Suprapubic skin (tissue), 3 donors: ENCODE measurements around the gene IFI27.

ENCODE experiments used
- POLR2A ChIP-seq, 2 donors: fragments of 450-650 bp; IDR thresholded peaks; one replicate each; pipeline ENCODE4 v1.6.1; 2017; ENCODE audit warnings: antibody characterized with exemption in 2 of 2, mild to moderate bottlenecking in 2 of 2, moderate library complexity in 2 of 2
- TF ChIP-seq, protein P1 (sequence below), 2 donors: fragments of 200-600 bp in 1 of 2; fragments of 450-650 bp in 1 of 2; sonication (generic) in 1 of 2; IDR thresholded peaks; one replicate each; pipeline ENCODE4 v1.5.1; 2016 to 2019; ENCODE audit warnings: antibody characterized with exemption in 2 of 2, mild to moderate bottlenecking in 1 of 2, moderate library complexity in 1 of 2

DNA sequence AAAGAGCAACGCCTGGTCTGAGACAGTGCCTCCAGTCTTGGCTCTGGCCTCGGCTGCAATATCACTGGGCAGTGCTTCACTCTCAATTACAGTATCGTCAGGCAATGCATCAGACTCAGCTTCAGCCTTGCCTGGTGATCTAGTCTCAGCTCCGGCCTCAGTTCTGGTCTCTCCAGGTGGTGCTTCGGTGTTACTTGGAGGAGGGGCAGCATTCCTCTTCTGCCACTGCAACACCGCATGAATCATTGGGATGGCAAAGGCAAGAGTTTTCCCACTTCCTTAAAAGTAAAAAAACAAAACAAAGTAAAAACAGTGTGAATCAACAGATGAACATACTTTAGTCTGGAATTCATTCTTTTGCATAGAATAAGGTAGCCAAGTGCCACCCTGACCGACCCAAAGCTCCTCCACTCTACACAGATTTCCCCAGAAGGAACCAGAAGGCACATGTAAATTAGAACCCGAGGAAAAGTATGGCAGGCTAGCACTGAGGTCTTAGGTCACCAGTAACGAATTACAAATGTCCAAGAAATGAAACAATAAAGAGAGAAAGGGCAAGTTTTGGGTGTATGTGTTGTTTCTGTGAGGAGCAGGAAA lies 48.1 kb upstream of the IFI27 start:
- TF ChIP-seq, protein P1, sequence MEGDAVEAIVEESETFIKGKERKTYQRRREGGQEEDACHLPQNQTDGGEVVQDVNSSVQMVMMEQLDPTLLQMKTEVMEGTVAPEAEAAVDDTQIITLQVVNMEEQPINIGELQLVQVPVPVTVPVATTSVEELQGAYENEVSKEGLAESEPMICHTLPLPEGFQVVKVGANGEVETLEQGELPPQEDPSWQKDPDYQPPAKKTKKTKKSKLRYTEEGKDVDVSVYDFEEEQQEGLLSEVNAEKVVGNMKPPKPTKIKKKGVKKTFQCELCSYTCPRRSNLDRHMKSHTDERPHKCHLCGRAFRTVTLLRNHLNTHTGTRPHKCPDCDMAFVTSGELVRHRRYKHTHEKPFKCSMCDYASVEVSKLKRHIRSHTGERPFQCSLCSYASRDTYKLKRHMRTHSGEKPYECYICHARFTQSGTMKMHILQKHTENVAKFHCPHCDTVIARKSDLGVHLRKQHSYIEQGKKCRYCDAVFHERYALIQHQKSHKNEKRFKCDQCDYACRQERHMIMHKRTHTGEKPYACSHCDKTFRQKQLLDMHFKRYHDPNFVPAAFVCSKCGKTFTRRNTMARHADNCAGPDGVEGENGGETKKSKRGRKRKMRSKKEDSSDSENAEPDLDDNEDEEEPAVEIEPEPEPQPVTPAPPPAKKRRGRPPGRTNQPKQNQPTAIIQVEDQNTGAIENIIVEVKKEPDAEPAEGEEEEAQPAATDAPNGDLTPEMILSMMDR (IDR thresholded peaks at IDR 0.05) = no peak
- TF ChIP-seq POLR2A (IDR thresholded peaks at IDR 0.05) = no peak
